ENCODE data around the gene DMKN.

DMKN gene, protein sequence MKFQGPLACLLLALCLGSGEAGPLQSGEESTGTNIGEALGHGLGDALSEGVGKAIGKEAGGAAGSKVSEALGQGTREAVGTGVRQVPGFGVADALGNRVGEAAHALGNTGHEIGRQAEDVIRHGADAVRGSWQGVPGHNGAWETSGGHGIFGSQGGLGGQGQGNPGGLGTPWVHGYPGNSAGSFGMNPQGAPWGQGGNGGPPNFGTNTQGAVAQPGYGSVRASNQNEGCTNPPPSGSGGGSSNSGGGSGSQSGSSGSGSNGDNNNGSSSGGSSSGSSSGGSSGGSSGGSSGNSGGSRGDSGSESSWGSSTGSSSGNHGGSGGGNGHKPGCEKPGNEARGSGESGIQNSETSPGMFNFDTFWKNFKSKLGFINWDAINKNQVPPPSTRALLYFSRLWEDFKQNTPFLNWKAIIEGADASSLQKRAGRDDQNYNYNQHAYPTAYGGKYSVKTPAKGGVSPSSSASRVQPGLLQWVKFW

DNA sequence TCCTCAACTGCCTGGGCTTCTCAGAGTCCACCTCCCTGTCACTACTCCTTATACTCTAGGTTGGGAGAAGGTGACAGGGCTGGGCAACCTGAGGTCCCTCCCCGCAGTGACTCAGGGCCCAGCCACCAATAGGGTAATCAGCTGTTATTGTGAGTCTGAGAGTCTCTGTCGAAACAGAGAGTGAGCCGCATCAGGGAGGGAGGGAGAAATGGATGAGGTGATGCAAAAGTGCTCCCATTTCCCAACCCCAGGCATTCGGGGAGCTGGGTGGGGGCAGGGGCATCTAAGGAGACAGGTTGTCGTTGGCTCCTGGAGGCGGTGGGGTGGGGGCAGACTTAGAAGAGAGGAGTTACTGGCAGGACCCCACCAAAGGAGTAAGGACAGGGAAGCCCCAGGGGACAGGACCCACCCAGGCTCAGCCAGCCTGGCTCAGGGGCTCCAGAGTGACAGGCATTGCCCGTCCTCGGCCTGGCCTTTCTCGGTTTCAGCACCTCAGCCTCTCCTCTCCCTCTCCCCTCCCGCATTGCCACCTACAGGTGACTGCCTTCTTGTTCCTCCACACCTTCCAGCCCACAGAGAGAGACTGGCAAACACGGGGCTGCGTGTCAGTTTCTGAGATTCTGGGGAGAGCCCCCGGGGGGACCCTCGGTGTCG, at the start of gene DMKN:
Gene DMKN, minus strand, starts transcription at position 22 of the 654 bp plus-strand sequence. CDS start 174 bp downstream, outside the sequence.
- H3K27me3 Mint-ChIP-seq: peaks cover 70% of the 10 kb centered on the region
- H3K9me3 Mint-ChIP-seq: no peaks in the 10 kb centered on the region
- H3K36me3 Mint-ChIP-seq: no peaks in the 10 kb centered on the region
- ATAC-seq: no peak
- no peak within 1 kb of the TSS for H3K4me3 Mint-ChIP-seq
- peaks cover 17% of the 10 kb centered on the region for H3K4me1 Mint-ChIP-seq
- no peak within 1 kb of the TSS for H3K27ac Mint-ChIP-seq

DNA sequence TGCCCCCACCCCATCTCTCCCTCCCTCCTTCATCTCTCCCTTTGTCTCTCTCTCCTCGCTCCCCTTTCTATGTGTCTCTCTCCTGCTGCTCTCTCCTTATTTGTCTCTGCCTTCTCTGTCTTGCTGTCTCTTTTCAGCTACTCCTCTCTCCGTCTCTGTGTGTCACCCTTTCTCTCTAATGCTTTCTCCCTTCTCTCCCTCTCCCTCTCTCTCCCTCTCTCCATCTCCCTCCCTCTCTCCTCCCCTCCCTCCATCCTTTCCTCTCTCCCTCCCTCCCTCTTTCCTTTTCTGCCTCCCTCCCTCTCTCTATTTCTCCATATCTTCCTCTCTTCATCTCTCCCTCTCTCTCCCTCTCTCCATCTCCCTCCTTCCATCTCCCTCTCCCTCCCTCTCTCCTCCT, 49.3 kb upstream of the DMKN start:
- Mint-ChIP-seq H3K4me1 (peaks cover 18% of the 10 kb centered on the region), H3K36me3 (no peaks in the 10 kb centered on the region), H3K27ac (no peak overlapping the region), H3K9me3 (no peaks in the 10 kb centered on the region), H3K27me3 (peaks cover 61% of the 10 kb centered on the region), H3K4me3 (no peak overlapping the region)
- ATAC-seq: no peak

DNA sequence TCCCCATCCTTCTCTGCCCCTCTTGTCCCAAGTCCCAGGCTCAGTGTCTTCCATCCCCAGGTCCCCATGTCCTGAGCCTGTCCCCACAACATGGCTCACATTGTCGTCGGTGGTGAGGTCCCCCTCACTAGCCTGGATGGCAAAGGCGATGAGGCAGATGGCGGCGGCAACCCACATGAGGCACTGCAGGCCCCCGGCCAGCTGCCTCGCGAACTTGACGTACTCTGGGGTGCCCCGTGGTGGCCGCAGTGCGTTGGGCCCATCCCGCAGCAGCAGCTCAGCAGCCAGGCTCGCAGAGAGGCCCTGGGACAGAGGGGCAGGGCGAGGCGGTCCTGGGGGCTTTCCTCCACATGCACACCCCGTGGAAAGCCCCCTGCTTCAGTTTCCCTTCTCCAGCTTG, 48.9 kb upstream of the DMKN start:
- Mint-ChIP-seq H3K4me1 (peaks cover 22% of the 10 kb centered on the region), H3K9me3 (no peaks in the 10 kb centered on the region), H3K4me3 (no peak overlapping the region), H3K27ac (no peak overlapping the region), H3K27me3 (peaks cover 65% of the 10 kb centered on the region), H3K36me3 (no peaks in the 10 kb centered on the region)
- ATAC-seq: no peak

DNA sequence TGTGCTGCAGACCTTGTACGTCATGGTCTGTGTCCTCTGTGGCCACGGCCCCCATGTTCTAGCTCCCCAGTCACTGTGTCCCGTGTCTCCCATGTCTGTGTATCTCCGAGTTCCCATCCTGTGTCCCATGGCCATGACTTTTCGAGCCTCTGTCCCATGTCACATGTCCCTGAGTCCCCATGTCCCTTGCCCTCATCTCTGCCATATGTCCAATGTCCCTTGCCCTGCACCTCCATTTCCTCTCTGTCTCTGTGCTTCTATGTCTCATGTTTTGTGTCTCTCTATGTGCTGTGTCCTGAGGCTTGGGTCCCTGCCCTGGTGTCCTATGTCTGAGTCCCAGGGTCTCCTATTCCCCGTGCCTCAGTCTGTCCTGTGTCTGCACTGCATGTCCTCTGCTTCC, 48.0 kb upstream of the DMKN start:
- ATAC-seq: no peak
- Mint-ChIP-seq H3K36me3 (no peaks in the 10 kb centered on the region), H3K27ac (no peak overlapping the region), H3K27me3 (peaks cover 72% of the 10 kb centered on the region), H3K9me3 (no peaks in the 10 kb centered on the region), H3K4me1 (peaks cover 26% of the 10 kb centered on the region), H3K4me3 (no peak overlapping the region)

DNA sequence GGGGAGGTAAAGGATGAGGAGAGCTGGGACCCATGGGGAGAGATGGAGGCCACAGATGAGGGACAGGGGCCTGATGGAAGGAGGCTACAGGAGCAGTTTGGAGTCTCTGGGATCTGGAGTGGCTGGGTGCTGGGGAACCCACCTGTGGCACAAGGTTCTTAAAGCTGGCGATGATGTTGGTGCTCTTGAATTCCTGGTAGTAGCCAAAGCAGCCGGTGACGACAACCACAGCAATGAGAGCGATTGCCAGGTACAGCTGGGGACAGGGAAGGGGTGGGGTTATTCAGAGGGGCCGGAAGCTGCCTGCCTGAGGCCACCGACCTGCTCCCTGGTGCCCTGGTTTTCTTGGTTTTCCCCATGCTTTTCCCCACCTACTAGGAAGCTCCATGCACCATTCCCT, 47.2 kb upstream of the DMKN start:
- no peak overlapping the region for H3K4me3 Mint-ChIP-seq
- no peaks in the 10 kb centered on the region for H3K36me3 Mint-ChIP-seq
- peaks cover 26% of the 10 kb centered on the region for H3K4me1 Mint-ChIP-seq
- H3K9me3 Mint-ChIP-seq: no peaks in the 10 kb centered on the region
- H3K27me3 Mint-ChIP-seq: peaks cover 79% of the 10 kb centered on the region
- no peak for ATAC-seq
- H3K27ac Mint-ChIP-seq: no peak overlapping the region

DNA sequence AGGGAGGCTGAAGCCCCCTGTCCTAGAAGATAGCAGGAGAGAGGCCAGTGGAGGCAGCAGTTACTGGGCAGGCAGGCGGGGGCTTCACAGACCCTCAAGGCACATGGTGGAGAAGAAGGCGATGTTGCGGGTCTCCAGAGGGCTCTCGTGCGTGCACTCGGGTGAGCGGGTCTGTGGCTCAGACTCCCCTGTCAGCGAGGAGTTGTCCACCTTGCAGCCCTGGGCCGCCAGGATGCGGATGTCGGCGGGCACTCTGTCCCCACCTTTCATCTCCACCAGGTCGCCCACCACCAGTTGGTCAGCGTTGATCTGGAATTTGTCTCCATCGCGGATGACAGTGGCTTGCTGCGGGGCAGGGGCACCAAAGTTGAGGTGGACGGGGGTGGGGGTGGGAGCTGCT, 46.8 kb upstream of the DMKN start:
- ATAC-seq: no peak

DNA sequence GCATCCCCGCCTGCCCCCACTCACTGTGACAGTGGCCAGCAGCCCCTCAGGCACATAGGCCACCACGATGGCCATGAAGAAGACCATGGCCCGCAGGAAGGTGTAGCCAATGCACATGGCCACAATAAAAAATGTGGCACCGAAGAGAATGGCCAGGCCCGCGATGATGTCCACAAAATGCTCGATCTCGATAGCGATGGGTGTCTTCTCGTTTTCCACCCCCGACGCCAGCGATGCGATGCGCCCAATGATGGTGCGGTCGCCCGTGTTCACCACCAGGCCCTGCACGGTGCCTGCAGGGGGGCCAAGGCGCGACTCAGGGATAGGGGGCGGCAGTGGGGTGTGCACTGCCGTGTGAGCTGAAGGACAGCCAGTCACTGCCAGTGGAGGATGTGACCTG, 46.3 kb upstream of the DMKN start:
- Mint-ChIP-seq H3K36me3 (no peaks in the 10 kb centered on the region), H3K27me3 (peaks cover 75% of the 10 kb centered on the region), H3K4me3 (no peak overlapping the region), H3K4me1 (peaks cover 26% of the 10 kb centered on the region), H3K9me3 (no peaks in the 10 kb centered on the region), H3K27ac (peak overlapping the region; percentile 42)
- ATAC-seq: no peak

More for the DNA sequence above, 46.8 kb upstream of the DMKN start:
- H3K4me1 Mint-ChIP-seq: peaks cover 26% of the 10 kb centered on the region
- no peak overlapping the region for H3K27ac Mint-ChIP-seq
- H3K27me3 Mint-ChIP-seq: peaks cover 79% of the 10 kb centered on the region
- H3K4me3 Mint-ChIP-seq: no peak overlapping the region
- no peaks in the 10 kb centered on the region for H3K9me3 Mint-ChIP-seq
- no peaks in the 10 kb centered on the region for H3K36me3 Mint-ChIP-seq

DNA sequence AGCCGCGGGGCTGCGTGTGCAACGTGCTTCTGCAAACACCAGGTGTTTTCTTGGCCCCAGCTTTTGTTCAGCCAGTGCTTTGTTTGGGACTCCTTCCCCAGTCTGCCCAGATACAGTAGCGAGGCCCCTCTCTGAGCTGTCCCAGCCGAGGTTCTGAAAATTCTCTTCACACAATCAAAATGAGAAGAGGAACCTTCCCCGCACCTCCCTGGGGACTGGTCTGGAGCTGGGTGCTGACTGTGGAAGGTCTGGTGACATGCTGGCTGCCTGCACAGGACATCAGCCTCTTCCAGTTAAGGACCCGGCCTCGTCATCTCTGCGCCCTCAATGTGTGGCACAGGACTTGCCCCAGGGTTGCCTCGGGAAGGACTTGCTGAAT, 45.8 kb upstream of the DMKN start:
- Mint-ChIP-seq H3K4me1 (peaks cover 26% of the 10 kb centered on the region), H3K9me3 (no peaks in the 10 kb centered on the region), H3K27ac (peak overlapping the region; percentile 42), H3K27me3 (peaks cover 75% of the 10 kb centered on the region), H3K4me3 (peak overlapping the region; percentile 18), H3K36me3 (no peaks in the 10 kb centered on the region)
- ATAC-seq: peak; percentile 95

DNA sequence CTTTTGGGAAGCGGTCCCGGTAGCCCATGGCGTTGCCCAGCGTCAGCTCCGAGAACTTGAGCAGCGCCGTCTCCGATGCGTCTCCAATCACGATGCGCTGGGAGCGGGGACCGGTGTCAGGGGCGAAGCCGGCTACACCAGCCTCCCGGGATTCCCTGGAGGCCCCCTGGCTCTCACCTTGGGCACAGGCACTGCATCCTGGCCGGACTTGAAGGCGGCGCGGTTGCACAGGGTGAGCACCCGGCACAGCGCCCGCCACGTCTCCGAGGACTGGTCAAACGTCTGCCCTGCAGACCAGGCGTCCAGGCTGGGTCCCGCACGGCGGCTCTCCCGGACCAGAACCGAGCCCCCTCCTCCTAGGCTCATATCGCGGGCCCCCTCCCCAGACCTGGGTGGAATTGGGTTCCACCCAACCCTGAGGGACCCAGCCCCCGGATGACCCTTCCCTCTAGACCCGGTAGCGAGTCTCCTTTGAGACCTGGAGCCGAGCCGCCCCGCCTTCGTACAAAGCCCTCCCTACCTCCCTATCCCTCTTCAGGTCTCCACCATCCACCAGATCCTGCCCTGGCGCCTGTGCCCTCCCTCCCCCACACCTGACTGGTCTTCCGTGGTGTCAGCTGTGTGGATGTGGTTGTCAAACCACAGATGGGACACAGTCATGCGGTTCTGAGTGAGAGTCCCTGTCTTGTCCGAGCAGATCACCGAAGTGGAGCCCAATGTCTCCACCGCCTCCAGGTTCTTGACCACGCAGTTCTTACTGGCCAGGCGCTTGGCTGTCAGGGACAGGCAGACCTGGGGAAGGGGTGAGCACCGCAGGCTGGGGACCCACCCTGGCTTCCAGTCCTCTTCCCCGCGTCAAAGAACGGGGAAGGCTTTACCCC, 45.2 kb upstream of the DMKN start:
- H3K4me3 Mint-ChIP-seq: peak overlapping the region; percentile 18
- peak; percentile 18 for ATAC-seq
- peaks cover 75% of the 10 kb centered on the region for H3K27me3 Mint-ChIP-seq
- peaks cover 26% of the 10 kb centered on the region for H3K4me1 Mint-ChIP-seq
- peak overlapping the region; percentile 42 for H3K27ac Mint-ChIP-seq
- no peaks in the 10 kb centered on the region for H3K36me3 Mint-ChIP-seq
- H3K9me3 Mint-ChIP-seq: no peaks in the 10 kb centered on the region

DNA sequence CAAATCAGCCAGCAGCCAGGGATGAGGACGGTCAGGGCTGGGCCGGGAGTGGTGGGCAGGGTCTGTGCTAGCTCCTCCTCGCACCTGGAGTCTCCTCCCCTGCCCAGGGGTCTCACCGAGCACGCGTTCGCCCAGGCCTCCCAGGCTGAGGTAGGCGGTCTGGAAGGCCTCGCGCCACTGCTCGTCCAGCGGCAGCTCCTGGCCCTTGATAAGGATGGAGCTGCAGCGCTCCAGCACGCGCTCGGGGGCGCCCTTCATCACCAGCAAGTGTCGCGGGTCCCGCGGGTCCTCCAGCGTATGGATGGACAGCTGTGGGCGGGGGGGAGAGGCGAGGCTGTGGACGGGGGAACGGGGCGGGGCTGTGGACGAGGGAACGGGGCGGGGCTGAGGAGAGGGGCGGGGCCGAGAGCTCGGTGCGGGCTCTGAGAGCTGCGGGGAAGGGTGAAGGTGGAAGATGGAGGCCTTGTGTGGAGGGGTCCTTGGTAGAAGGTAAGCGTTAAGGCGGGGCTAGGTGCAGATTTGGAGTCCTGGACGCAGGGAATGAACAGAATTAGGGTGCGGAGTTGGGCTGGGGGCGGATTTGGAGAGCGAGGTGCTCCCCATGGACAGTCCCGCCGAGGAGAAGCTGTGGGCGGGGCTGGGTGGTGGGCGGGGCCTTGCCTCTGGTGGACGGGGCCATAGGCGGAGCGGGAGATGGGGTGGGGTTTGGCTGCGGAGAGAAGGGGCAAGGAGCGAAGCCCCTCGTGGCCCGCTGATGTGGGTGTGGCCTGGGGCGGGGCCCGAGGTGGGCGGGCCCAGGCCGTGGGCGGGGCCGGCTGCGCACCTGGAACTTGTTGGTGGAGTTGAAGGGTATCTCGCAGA, 44.3 kb upstream of the DMKN start:
- no peak overlapping the region for H3K27ac Mint-ChIP-seq
- H3K4me1 Mint-ChIP-seq: peaks cover 26% of the 10 kb centered on the region
- H3K36me3 Mint-ChIP-seq: no peaks in the 10 kb centered on the region
- H3K9me3 Mint-ChIP-seq: no peaks in the 10 kb centered on the region
- no peak for ATAC-seq
- H3K4me3 Mint-ChIP-seq: peak overlapping the region; percentile 61
- H3K27me3 Mint-ChIP-seq: peaks cover 66% of the 10 kb centered on the region

DNA sequence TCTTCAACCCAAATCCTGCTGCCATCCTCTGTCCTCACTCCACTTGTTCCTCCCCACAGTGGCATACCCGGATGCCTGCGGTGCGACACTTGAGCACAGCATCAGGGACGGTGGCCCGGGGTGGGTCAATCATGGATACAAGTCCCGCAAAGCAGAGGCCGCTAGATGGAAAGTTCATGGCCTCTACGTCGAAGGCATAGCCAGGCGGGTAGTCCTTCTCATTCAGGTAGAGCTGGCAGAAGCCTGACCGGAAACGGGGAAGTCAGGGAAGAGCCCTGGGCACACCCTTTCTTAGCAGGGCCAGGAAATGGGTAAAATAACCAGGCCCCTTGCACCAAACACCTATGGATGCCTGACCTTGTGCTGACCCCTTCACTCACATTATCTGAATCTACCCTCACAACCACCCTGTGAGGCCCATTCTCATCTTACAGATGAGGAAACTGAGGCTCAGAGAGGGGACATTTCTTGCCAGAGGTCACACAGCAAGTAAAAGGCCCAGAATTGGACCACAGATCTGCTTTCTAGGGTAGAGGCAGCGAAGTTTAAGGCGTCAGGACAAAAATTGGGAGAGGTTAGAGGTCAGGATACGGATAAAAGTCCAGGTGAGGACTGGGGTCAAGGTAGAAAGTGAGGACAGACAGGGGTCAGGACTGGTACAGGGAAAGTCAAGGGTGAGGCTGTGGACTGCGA, 43.5 kb upstream of the DMKN start:
- Mint-ChIP-seq H3K4me3 (peak overlapping the region; percentile 11), H3K36me3 (no peaks in the 10 kb centered on the region), H3K9me3 (no peaks in the 10 kb centered on the region), H3K4me1 (peaks cover 26% of the 10 kb centered on the region), H3K27ac (no peak overlapping the region), H3K27me3 (peaks cover 58% of the 10 kb centered on the region)
- ATAC-seq: no peak

DNA sequence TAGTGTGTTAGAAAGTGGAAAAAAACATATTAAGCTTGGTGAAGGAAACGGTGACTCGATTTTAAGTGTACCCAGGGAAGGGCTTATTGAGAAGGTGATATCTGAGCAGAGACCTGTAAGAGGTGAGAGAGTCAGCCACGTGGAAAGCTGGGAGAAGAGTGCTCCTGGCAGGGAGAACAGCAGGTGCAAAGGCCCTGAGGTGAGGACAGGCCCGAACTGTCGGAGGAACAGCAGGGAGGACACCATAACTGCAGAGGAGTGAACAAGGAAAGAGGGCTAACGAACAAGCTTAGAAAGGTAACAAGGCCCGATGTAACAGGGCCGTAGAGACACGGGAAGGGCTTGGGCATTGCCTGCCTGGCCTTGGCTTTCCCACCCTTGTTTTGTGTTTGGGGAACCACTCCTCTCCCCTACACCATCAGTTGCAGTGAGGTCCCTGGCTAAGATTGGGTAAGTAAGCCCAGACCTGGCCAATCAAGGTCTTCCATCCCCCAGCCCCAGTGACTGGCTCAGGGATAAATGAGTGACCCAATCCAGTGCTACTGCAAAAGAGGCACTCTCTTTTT, 42.7 kb upstream of the DMKN start:
- no peak overlapping the region for H3K27ac Mint-ChIP-seq
- peaks cover 26% of the 10 kb centered on the region for H3K4me1 Mint-ChIP-seq
- no peak for ATAC-seq
- peaks cover 49% of the 10 kb centered on the region for H3K27me3 Mint-ChIP-seq
- H3K36me3 Mint-ChIP-seq: peaks cover under 1% of the 10 kb centered on the region
- H3K9me3 Mint-ChIP-seq: no peaks in the 10 kb centered on the region
- H3K4me3 Mint-ChIP-seq: no peak overlapping the region

DNA sequence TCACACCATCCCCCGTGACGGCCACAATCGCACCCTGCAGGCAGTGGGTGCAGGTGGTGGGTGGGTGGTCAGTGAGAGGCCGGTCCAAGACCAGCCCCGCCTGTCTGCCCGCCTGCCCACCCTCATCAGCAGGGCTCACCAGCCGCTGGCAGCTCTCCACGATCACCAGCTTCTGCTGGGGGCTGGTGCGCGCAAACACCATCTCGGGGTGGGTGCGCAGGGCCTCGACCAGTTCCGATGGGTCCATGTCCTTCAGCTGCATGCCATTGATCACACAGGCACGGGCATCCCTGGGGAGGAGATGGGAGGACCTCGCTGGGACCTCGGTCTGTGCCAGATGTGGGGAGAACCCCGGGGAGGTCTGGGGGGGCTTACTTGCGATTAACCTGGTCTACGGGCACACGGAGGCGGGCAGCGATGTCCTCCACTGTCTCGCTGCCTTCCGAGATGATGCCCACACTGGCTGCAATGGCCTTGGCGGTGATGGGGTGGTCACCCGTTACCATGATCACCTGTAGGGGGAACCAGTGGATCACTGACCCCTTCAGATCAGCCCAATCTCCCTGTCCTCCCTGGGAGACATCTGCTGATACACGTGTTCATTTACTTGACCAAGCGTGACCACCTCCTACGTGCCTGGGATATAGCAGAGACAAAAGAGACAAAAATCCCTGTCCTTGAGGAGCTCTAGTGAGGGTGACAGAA, 42.0 kb upstream of the DMKN start:
- H3K4me1 Mint-ChIP-seq: peaks cover 26% of the 10 kb centered on the region
- no peak for ATAC-seq
- peaks cover 7% of the 10 kb centered on the region for H3K36me3 Mint-ChIP-seq
- no peaks in the 10 kb centered on the region for H3K9me3 Mint-ChIP-seq
- peaks cover 43% of the 10 kb centered on the region for H3K27me3 Mint-ChIP-seq
- H3K27ac Mint-ChIP-seq: no peak overlapping the region
- H3K4me3 Mint-ChIP-seq: no peak overlapping the region
